NCI-H2227 (cell line): ENCODE results near the gene TMEM109.

Experiments used
- DNase-seq: peaks from one replicate; lab custom pipeline; 2025; ENCODE audit not compliant: unreplicated experiment; lab: John Stamatoyannopoulos, UW

TMEM109 gene

DNA sequence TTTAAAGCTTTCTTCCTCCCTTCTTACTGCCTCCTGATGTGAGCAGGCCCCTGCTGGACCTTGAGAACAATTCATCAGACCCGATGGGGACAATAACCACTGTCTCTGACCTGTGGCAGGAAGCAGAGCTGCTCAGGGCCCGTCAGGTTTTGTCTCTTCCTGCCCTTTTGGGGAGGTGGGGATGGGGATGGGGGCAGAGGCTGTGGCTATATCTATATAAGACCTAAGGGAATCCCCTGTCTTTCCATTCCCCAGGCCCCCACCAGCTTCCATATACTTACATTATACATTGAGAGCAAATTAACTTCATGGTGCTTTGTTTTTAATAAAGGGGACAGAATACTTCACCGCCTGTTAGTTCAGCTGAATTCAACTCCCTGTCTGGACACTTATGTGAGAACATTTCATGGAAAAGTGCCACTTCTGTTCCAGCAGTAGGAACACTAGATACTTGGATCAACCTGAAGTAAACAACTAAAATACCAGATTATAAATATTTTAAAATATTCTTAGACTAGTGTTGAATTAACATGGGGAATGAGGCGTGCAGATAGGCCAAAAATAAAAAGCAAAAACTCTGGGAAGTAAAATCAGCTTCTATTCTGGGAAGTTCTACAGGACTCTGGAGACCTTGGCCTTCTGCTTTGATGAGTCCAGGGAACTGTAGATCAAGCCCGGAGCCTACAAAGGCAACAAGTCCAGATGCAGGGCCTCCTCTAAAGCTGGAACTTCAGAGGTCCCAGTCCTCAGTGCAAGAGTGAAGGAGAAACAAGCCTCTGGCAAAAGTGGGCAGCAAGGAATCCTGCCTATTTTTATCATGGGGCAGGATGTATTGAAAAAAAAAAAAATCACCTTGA is 35.5 kb upstream of the TMEM109 start:
- no peak for DNase-seq

DNA sequence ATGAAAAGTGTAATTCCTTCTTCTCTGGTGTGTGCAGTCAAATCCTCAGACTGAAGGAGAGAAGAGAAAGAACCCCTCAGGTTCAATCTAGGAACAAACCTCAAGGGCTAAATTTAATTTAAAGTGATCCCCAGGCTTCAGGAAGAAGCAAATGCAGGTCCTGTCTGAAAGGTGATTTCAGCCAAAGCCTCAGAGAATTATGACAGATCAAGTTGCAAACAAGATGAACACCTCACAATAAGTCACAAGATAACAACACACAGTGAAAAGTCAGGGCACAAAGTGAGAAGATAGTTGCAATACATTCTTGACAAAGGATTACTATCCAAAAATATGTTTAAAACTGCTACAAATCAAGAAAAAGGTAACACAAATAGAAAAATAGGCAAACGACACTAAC is 34.9 kb upstream of the TMEM109 start:
- no peak for DNase-seq

DNA sequence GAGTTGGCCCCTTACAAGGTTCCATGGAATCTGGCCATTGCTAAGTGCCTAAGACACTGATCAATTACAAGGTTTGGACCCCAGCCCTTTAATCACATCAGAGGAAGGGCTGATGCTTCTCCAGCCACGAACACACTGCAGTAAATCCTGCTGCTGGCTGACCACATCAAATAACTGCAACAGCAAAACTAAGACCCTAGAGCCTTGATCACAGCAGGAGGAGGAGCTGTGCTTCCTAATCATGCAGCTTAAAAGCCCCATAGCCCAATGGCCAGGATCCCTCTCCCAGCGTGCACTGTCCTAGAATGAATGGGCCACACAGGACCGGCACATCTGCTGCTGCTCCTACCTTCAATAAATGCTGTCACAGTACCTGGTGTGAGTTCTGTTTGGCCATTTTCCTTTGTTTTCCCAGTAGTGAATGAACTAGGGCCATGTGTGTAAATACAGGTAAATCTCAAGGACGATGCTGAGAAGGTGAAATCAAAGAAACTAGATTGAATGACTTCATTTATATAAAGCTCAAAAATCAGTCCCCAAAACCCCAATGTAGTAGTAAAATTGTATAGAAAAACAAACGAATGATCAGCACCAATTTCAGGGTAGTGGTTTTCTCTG is 33.9 kb upstream of the TMEM109 start:
- DNase-seq: no peak

DNA sequence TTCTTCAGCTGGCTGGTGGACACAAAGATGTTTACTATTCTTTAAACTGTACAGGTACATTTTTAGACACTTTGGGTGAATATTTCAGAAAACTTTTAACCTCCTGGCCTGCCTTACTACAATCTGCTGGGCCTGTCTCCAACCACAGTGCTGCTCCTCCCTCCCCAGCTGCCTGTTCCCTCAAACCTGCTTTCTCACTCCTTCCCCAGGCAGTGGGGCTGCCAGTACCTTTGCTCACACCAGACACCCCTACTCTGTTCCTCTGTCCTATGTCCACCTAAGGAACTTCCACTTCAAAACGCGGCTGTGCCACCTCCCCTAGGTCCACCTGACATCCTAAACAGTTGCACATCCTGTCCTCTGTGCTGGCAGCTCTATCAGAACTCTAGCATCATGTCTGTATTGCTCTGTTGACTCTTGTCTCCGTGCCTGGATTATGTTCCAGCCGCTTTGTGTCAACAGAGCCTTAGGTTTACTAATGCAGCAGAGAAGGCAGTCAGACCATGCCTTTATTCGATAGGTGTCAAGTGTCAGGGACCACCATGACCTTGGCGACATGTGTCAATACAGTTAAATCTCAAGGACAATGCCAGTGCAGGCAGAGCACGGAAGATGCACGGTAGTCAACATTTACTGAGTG is 33.2 kb upstream of the TMEM109 start:
- DNase-seq: no peak

DNA sequence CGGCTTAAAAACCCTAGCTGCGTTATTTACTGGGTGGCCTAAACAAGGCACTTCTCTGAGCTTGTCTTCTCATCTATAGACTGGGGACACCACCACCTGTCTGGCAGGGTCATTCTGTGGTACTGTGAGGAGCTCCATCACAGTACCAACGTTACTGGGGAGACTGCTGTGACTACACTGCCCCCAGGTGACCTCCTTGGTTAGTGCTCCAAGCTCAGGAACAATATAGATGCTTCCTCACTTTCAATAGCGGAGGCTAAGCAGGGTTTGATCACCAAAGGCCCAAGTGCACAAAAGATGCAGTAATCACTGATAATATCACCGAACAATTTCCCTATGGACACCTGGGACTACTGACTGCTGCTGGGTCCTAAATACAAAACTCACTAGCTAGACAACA is 26.4 kb upstream of the TMEM109 start:
- peak; percentile 30 for DNase-seq

DNA sequence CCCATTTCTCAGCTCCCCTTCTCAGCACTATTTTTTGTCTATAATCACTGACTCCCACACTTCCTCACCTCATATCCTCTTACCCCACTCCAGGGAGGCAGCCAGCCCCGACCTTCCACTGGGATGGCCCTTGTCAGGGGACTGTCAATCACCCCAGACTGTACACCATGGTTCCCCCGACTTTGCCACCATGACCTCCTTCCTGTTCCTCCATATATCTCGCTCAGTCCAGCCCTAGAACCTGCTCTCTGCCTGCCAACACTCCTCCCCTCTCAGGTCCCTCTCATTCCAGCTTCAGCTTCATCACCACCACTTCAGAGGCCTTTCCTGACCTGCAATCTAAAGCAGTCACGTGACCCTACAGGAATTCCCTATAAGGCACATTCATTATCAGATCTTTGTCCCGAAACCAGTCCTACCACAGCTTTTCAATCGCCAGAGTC is 24.1 kb upstream of the TMEM109 start:
- no peak for DNase-seq

DNA sequence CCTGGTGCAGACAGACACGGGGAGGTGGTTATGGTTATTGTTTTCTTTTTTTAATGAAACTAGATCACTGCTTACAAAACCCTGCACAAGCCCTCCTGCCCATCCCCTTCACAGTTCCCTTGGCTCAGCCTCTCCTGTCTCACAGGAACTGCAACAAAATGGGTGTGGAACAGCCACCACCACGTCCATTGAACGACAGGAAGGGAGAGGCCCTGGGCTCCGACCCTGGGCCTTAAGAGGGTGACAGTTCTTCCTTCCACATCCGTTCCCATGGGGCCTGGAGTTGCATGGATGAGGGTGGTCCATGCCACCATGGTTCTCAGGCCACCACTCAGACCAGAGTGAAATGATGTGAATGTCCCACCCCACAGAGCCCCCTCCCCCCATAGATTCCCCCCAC is 23.3 kb upstream of the TMEM109 start:
- DNase-seq: no peak

DNA sequence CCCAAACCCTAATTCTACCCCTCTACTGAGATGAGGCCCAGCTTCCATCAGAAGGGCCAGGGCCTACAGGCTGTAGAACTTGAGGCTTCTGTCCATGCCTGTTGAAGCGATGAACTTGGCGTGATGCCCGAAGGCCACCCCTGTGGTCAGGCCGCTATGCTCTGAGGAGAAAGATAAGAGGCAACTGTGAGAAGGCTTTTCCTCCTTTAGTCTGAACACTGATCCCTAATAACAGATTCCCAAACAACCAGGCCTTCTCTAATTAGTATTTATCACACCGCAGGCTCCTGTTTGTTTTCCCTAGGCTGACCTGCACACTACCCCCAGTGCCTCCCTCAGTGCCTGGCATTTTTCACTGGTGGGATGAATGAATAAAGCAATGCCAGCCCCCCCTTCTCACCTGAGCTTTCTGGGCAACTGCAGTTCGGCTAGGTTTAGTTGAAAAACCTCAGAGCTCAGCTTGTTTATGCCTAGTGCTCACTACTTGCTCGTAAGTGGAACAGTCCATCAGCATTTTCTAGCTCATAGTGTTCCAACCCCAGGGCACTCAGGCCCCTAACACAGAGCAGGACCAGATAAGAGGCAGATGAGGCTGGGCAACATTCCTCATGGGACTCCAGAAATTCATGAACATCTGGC is 22.7 kb upstream of the TMEM109 start:
- DNase-seq: peak; percentile 35

DNA sequence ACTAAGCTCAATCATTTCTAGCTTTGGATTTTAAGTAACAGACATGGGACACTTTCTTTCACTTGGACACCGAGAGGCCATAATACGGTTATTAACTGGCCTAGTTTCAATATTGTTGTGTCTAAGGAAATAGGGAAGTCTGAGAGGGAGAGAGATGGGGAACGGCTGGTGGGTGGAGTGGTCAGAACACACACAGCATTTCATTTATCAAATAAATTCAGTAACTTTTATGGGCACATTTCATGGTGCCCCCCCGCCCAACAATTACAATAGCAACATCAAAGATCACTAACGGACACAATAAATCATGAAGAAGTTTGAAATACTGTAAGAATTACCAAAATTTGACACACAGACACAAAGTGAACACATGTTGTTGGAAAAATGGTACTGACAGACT is 18.3 kb upstream of the TMEM109 start:
- DNase-seq: no peak

DNA sequence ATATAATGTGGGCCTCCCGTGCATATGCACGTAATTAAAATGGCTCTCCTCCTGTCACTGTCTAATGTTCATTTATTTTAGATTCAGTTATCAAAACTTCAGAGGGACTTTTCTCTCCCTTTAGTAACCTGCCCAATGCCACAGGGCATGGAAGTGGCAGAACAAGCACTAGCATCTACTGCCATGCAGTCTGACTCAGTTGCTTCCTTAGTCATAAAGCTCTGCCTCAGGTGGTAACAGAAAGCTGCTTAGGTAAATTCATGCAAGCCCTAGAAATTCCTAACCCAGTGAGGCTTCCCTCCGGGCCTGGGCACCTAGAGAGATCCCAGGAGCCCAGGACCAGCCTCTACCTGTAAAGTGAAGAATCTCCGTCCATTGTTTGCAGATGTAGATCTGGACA is 16.5 kb upstream of the TMEM109 start:
- no peak for DNase-seq

DNA sequence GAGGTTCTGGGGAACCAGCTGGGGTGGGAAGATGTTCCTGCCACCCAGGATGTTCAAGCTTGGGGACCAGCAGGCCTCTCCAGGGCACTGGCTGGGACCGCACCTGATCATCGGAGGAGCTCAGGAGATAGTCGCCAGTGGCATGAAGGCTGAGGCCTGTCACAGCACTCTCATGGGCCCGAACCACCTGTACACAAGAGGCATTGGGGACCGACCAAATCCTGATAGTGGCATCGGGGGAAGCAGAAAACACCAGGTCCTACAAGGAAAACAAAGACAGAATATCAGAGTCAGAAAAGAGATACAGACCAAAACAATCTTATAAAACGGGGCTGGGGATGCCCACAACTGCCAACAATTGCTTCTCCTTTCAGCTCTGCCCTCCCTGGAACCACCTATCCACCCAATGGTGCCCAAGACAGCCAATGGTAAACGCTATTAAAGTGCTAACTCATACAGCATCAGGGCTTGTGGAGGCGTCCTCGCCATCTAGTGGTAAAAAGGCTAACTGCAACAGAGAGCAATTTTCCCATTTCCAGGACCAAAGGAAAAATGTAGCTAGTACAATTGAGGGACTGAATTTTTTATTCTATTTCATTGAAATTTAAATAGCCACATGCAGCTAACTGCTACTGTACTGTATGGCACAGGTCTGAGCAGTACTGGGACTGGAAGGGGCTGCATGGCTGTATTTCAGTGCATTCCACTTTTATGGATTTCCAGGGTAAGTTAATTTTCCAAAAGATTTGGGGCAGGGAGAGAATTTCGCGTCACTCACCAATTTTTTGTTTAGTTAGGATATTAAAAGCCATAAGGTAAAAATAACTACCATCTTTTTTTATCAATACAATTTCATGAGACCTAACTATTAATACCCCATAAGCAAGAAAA is 14.7 kb upstream of the TMEM109 start:
- peak; percentile 79 for DNase-seq

DNA sequence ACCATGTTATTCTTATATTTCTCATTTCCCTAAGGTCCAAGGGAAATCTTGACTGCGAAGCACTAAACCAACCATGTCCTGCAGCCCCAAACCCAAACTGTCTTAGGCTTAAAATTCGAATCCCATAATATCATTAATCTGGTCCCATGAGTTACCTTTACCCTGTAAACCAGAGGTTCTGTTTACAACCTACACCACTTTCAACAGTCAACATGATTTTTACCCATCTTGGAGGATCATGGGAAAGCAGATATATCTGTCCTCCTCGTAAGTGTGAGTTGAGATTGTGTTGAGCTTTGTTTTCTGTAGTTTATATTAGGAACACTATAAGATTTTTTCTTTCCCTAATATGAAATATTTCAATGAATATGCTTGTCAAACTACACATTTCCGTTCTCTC is 14.0 kb upstream of the TMEM109 start:
- DNase-seq: no peak

DNA sequence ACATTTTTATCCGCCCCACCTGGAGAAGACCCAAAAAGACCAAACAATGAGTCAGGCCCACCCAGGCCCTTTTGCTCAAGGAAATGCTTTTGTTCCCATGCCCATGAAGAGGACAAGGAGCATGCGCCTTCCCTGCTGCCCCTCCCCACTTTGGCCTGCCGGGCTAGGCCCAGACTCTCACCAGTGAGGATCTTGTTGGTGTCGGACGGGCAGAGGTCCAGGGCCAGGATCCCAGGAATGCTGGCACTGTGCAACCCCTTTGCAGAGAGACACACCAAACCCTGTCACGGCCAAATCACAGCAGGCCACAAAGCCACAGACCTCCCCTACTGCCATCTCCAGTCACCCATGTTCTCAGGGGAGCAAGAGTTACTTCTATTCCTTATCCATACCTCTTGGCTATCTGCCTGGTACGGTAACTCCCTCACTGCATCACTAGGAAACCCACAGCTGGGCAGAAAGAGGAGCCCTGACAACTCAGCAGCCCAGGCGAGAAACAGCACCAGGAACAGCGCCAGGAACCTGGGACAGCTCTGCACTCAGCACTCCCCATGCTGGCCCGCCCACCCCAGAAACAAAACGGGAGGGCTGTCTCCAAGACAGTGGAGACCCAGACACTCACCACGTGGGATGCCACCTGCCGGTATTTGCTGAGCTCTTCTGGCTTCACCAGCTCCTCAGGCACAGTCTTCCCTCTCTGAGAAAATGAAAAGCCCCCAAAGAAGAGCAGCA is 13.1 kb upstream of the TMEM109 start:
- no peak for DNase-seq

DNA sequence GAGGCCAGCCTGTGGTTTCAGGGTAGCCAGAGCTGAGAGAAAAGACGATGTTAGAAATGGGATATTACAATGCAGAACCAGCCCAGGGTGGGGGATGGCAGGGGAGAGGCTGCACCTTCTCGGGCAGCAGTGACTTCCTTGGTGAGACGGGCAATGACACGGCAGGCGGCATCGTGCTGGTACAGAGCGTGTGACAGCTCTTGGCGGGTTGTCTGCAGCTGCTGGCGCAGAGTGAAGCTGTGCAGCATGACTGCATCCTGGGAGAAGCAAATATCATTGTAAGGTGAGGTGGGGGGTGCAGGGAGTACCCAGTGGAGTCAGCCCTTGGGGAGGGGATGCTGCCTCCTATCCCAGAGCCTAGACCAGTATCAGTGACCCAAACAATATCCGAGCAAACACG is 11.3 kb upstream of the TMEM109 start:
- DNase-seq: no peak

DNA sequence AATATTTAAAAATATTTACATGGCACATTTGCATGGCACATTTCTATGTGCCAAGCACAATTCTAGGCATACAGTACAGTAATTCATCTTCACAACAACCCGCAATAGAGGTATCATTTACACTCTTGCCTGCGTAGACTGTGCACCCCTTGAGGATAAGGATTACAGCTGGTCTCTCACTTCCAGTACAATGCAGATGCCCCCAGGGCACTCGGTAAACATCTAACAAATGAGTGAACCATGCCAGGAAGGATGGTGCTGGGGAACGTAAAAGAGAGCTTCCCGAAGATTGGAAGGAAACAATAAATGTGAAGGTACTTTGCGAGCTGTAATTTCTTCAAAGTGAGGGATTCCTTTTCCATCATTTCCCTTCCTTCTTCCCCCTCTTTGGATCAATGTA is 8.9 kb upstream of the TMEM109 start:
- DNase-seq: no peak

DNA sequence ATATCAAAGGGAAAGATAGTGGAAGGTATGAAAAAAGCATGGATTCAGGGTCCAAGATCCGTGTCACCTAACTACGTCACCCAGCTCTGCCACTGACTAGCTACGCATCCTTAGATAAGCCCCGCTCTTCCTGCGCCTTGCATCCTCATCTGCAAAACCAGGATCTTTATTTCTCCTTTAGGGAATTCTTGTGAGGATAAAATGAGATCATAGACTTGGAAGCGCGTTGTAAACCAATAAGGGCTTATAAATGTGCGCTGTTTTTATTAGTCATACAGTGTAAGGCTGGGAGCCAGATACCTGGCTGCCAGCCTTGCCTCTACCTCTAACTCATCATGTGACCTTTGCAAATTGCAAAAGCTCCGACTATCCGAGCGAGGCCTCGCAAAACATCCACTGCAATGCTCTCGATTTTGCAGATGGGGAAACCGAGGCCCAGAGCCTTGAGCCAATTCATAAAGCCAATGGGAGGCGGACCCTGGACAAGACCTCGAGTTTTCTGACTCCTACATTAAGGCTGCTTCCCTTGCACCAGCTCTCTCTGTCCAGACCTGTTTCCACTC is 8.3 kb upstream of the TMEM109 start:
- DNase-seq: peak; percentile 56

DNA sequence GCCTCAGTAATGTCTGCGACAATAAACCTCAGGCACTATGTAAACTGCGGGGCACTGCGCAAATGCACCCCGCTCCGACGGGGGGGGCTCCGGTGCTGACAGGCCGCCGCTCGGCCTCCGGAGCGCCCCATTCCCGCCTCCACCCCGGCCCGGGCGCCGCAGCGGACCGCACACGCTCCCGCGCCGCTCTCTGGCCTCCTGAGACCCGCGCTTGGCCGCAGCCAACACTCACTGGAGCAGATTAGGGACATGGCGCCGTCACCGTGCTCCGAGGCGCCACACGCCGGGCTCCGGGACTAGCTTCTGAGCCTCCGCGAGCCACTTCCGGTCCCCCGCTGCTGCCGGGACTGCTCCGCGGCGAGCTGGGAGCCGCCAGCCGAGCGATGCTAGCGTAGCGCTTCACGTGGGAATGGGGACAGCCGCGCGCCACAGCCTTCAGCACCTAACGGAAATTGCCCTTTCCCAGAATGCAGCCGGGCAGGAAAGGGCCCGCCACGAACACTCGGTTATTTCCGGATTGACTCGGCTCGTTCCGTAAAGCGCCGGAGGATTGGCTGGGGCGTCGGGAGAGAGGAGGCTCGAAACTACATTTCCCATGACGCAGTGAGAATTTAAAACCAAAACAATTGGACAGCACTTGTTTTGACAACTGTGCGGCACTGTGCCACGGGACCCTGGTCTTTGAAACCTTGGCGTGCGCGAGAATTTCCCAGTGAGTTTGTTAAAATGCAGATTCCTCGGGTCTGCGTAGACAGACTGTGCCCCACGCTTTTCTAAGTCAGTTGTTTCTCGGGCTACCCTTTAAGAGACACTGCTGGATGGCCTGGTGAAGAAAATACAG is 7.6 kb upstream of the TMEM109 start, which contains the start of gene PRPF19:
TSS of gene PRPF19 (minus strand) at position 454 of the 841 bp plus-strand sequence. CDS start at position 251, 203 bp downstream.
- DNase-seq: peak; percentile 99

DNA sequence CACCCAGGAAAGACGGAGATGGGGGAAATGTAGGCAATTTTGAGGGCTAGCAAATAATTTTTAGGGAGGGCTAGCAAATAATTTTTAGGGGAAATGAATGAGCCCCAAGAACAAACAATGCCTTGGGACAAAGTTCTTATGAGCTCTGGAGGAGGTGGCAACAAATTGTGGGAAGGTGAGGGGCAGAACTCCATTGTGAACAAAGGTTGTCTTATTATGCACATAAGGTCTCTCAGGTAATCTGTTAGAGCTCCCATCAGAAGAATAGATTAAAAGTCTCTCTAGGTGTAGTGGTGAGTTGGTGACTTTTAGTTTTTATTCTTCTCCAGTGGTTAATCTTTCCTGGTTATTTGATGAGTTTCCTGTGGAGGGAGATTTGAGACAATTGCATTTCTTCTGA is 5.2 kb upstream of the TMEM109 start:
- DNase-seq: no peak
